Measurements from ENCODE around the gene SFXN4. TPM values are rescaled to one million over a fixed set of nuclear protein-coding genes. Genes with fewer than 3 reads are reported as not detected.

Gene SFXN4
- total and polyA plus RNA-seq, 4 donors, result 12.4 to 34.1 (median 24.1) TPM

GRCh38 chr10:119090968-119091367 lies 74.5 kb downstream of the SFXN4 start:
- TF ChIP-seq GABPA (IDR thresholded peaks at IDR 0.05 in 1 of 2, conservative IDR thresholded peaks at IDR 0.05 in 1 of 2), result no peak
- TF ChIP-seq HNF4G (IDR thresholded peaks at IDR 0.05), result no peak
- TF ChIP-seq ZBTB33 (IDR thresholded peaks at IDR 0.05), result no peak
- no peak for TF ChIP-seq NR2F2 (IDR thresholded peaks at IDR 0.05)
- no peak overlapping the region for H3K27ac ChIP-seq (ENCODE audit: low read depth in 1 of 2, low read length in 2 of 2)
- no peak overlapping the region for H3K9ac ChIP-seq (ENCODE audit: low read depth in 1 of 2, low read length in 2 of 2)
- no peak overlapping the region for H3K4me3 ChIP-seq (ENCODE audit: low read depth in 1 of 3, low read length in 3 of 3)
- no peaks in the 10 kb centered on the region for H3K9me3 ChIP-seq (ENCODE audit: control insufficient read depth in 4 of 4, low read length in 3 of 4)
- WGBS, result 75% methylated on average over 5 of the region's 5 CpGs
- H3K36me3 ChIP-seq (ENCODE audit: control insufficient read depth in 4 of 4, insufficient read depth in 3 of 4, low read depth in 1 of 4, low read length in 3 of 4), result no peaks in the 10 kb centered on the region
- no peak for DNase-seq (ENCODE audit: low spot score)
- H3K4me1 ChIP-seq (ENCODE audit: control insufficient read depth in 4 of 4, insufficient read depth in 4 of 4, low read length in 3 of 4), result no peaks in the 10 kb centered on the region
- H3K27me3 ChIP-seq (ENCODE audit: control insufficient read depth in 4 of 4, insufficient read depth in 4 of 4, low read length in 3 of 4), result no peaks in the 10 kb centered on the region

Small RNA genes within 50 kb of the gene (small RNA-seq; reads per million reads assigned to genes)
- gene AL355598.1 (not detected), gene RN7SL749P (not detected)

Other genes with a start within 250 kb of the SFXN4 start
- gene NANOS1, start 136.0 kb downstream of the SFXN4 start, total RNA-seq, result 1 to 10 TPM in 1 of 2 donors, under 1 TPM in 1; 0.08 to 1.1 TPM
- under 1 TPM; 0.07 to 0.12 TPM for gene NANOS1, start 136.0 kb downstream of the SFXN4 start, polyA plus RNA-seq
- gene EIF3A, start 84.9 kb downstream of the SFXN4 start, total RNA-seq, result 10 to 100 TPM; 54.1 to 88.9 TPM
- gene EIF3A, start 84.9 kb downstream of the SFXN4 start, polyA plus RNA-seq, result 10 to 100 TPM; 27.5 to 41.0 TPM
- 10 to 100 TPM; 22.9 to 31.7 TPM for gene DENND10, start 61.6 kb downstream of the SFXN4 start, total RNA-seq
- 10 to 100 TPM; 17.9 to 37.7 TPM for gene DENND10, start 61.6 kb downstream of the SFXN4 start, polyA plus RNA-seq
- 100 to 1,000 TPM; 176 to 247 TPM for gene PRDX3, start 13.1 kb upstream of the SFXN4 start, total RNA-seq
- 100 to 1,000 TPM; 268 to 307 TPM for gene PRDX3, start 13.1 kb upstream of the SFXN4 start, polyA plus RNA-seq
- gene GRK5, start 41.9 kb upstream of the SFXN4 start, total RNA-seq, result 1 to 10 TPM; 4.5 to 6.6 TPM
- 1 to 10 TPM; 2.1 to 5.7 TPM for gene GRK5, start 41.9 kb upstream of the SFXN4 start, polyA plus RNA-seq